Bronchial epithelial cell (primary cell): ENCODE results near the gene TBCD. TPM values are rescaled to one million over a fixed set of nuclear protein-coding genes. Genes with fewer than 3 reads are reported as not detected.
"Not testable (repeated sequence)": the region's sequence is repeated elsewhere in the genome, so short reads cannot be mapped to it uniquely, and the experiment has no call there.

Experiments
- DNase-seq: peaks from one replicate; pipeline ENCODE4 v3.0.0-alpha.2; 2010; ENCODE audit warnings: low read depth
- FAIRE-seq: peaks from 2 replicates; lab custom pipeline; 2011; peaks lifted over from hg19 to GRCh38; lab: Jason Lieb, UNC
- H3K27me3 ChIP-seq: 2 replicates; pipeline ENCODE4 v1.5.1; 2011; ENCODE audit warnings: low read length; ENCODE audit not compliant: control insufficient read depth, insufficient read depth
- H3K36me3 ChIP-seq: 2 replicates; pipeline ENCODE4 v1.5.1; 2011; ENCODE audit warnings: low read length; ENCODE audit not compliant: control insufficient read depth, insufficient read depth
- H3K4me3 ChIP-seq: 2 replicates; pipeline ENCODE4 v1.5.1; 2011; ENCODE audit warnings: mild to moderate bottlenecking, low read depth, low read length, control low read depth
- total RNA-seq: library from RNA; depleted of rRNA; stranded (reverse); fragments of >200 nt; gene quantifications from 2 replicates; pipeline ENCODE4 v1.2.1, GENCODE V29; 2014
- TF ChIP-seq, protein P1 (sequence below): IDR thresholded peaks from 2 replicates; pipeline ENCODE4 v1.5.1; 2011; ENCODE audit warnings: mild to moderate bottlenecking, moderate library complexity, low read length, control low read depth, inconsistent platforms; ENCODE audit not compliant: insufficient read depth, severe bottlenecking

Gene TBCD
- total RNA-seq, 1 donor from 2014 or later: 22.6 TPM

GRCh38 chr17:82783498-82783897 is 31.6 kb downstream of the TBCD start:
- FAIRE-seq (no peak), DNase-seq (no peak)
- no peaks in the 10 kb centered on the region for H3K27me3 ChIP-seq
- no peak overlapping the region for H3K4me3 ChIP-seq
- peaks cover 3% of the 10 kb centered on the region for H3K36me3 ChIP-seq
- TF ChIP-seq, protein P1, sequence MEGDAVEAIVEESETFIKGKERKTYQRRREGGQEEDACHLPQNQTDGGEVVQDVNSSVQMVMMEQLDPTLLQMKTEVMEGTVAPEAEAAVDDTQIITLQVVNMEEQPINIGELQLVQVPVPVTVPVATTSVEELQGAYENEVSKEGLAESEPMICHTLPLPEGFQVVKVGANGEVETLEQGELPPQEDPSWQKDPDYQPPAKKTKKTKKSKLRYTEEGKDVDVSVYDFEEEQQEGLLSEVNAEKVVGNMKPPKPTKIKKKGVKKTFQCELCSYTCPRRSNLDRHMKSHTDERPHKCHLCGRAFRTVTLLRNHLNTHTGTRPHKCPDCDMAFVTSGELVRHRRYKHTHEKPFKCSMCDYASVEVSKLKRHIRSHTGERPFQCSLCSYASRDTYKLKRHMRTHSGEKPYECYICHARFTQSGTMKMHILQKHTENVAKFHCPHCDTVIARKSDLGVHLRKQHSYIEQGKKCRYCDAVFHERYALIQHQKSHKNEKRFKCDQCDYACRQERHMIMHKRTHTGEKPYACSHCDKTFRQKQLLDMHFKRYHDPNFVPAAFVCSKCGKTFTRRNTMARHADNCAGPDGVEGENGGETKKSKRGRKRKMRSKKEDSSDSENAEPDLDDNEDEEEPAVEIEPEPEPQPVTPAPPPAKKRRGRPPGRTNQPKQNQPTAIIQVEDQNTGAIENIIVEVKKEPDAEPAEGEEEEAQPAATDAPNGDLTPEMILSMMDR: no peak

DNA sequence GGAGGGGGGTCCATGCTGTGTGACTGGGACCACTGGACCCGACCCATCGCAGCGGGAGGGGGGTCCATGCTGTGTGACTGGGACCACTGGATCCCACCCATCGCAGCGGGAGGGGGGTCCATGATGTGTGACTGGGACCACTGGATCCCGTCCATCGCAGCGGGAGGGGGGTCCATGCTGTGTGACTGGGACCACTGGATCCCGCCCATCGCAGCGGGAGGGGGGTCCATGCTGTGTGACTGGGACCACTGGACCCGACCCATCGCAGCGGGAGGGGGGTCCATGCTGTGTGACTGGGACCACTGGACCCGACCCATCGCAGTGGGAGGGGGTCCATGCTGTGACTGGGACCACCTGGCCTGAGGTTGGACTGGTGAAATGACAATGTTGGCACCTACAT is 33.7 kb downstream of the TBCD start:
- not testable (repeated sequence) for H3K27me3 ChIP-seq, H3K4me3 ChIP-seq, FAIRE-seq, H3K36me3 ChIP-seq, DNase-seq

DNA sequence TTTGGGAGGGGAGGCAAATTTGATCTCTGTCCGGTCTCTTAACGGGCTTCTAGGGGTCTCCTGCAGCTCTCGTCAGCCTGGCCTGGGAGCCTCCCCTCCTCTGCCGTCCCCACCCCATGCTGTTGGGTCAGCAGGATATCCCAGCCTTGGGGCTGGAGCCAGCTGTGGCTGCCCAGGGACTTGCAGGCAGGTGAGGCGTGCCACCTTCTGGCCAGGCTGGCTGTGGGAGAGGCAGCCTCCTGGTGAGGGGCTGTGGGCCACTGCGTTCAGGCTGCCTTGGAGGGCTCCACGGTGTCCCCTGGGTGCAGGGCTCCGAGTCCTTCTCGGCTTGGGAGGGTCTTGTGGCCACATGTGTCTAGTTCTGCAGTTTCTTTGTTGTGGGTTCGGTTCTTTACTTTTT is 34.6 kb downstream of the TBCD start:
- no peak for FAIRE-seq
- Histone ChIP-seq H3K4me3 (no peak overlapping the region), H3K36me3 (peaks cover 3% of the 10 kb centered on the region), H3K27me3 (no peaks in the 10 kb centered on the region)
- TF ChIP-seq, protein P1: peak; percentile 11
- peak; percentile 7 for DNase-seq

DNA sequence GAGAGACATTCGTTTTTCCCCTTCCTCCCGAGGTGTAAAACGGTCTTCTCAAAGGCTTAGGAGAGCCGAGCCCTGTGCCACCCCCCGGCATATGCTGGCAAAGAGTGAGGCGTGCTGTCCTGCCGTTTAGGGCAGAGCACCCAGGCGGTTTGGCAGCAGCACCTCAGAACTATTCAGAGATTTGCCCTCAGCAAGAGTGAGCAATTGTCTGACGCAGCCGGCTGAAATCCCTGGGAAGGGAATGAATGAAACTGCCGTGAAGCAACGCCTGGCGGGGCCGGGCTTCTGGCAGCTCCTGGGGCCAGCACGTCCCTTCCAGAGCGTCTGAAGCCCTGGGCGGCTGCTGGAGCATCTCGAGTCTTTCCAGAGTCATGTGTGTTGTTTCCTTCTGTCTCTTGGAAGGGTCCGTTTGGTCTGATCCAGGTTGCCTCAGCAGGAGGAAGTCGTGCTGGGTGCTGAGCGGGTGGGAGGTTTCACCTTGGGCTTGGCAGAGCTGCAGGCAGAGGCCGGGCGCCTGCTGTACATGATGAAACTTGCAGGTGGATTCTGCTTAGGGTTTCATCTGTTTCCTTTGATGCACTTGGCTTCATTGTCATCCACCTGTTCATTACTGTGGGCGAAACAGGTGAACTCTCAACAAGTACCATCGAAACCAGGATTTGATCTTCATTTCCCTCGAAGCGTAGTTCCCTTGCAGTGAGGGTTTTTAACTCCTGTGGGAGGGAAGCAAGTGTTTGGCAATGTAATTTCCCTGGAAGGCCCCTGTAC is 35.4 kb downstream of the TBCD start:
- no peaks in the 10 kb centered on the region for H3K27me3 ChIP-seq
- peak; percentile 93 for DNase-seq
- peaks cover 3% of the 10 kb centered on the region for H3K36me3 ChIP-seq
- H3K4me3 ChIP-seq: no peak overlapping the region
- TF ChIP-seq, protein P1: no peak
- peak; percentile 76 for FAIRE-seq

- FAIRE-seq: no peak
- TF ChIP-seq, protein P1: no peak
Observed at GRCh38 chr17:82788206-82789001, 36.5 kb downstream of the TBCD start.

DNA sequence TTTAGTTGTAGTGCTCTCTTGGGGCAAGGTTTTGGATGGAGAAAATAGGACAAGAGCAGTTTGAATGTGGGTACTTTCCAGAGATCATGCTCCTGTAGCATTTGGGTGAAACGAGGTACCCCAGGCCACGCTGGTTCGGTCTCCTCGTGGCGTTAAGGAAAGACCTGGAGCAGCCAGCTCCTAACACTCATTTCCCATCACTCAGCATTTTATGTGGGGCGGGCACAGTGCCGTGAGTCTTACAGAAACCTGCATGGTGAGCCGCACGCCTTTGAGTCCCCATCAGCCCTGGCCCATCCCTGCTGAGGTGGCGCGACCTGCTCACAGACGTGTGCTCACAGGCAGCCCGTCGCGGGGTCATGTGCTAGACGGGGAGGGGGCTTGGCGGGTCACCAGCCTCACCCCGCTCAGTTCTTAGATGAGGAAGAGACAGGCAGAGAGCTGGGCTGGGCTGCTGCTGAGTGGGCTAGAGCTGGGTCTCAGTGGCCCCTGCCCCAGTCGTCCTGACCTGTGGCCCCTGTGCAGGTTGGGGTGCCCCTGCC is 37.3 kb downstream of the TBCD start:
- Histone ChIP-seq H3K36me3 (peaks cover 2% of the 10 kb centered on the region), H3K4me3 (no peak overlapping the region), H3K27me3 (no peaks in the 10 kb centered on the region)
- no peak for FAIRE-seq
- TF ChIP-seq, protein P1: no peak
- DNase-seq: no peak

More at GRCh38 chr17:82788206-82789001, 36.5 kb downstream of the TBCD start:
- no peak for DNase-seq
- Histone ChIP-seq H3K4me3 (no peak overlapping the region), H3K27me3 (no peaks in the 10 kb centered on the region), H3K36me3 (peaks cover 2% of the 10 kb centered on the region)
